ENCODE results near the gene MDFIC2.

MDFIC2 gene

DNA sequence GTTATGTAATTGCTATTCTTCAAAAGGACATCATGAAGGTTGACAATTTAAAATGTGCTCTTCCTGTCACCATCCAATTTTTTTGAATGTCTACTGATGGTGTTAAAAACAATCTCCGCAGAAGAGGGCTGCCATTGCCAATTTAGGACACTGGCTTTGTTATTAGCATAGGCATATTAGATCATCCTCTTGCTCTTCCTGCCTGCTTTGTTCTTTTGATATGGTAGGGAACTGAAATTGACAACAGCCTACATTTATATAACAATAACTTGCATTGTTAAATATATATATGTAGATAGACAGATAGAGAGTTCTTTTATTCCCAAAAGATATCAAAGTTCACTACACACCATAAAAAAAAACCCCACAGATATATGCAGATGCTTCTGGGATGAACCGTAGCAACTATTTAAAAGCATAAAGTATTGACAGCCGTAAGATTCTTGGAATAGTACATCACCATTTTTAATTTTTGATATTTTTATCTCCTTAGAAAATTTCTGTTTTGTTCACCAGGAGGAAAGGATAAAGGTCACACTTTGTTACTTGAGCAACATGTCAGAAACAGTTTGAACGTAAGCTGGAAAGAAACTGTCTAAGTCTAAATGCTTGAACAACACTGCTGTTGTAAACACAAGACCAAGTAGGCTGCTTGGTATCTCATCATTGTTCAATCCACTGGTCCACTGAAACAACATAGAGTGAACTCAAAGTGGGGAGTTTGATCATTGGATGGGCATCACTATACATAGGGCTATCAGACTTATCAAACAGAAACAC lies 66.5 kb downstream of the MDFIC2 start:
- no peak for DNase-seq (ENCODE audit: low read depth)
- H3K4me3 ChIP-seq (ENCODE audit: low read depth, low read length): no peak overlapping the region
- TF ChIP-seq, protein P1, sequence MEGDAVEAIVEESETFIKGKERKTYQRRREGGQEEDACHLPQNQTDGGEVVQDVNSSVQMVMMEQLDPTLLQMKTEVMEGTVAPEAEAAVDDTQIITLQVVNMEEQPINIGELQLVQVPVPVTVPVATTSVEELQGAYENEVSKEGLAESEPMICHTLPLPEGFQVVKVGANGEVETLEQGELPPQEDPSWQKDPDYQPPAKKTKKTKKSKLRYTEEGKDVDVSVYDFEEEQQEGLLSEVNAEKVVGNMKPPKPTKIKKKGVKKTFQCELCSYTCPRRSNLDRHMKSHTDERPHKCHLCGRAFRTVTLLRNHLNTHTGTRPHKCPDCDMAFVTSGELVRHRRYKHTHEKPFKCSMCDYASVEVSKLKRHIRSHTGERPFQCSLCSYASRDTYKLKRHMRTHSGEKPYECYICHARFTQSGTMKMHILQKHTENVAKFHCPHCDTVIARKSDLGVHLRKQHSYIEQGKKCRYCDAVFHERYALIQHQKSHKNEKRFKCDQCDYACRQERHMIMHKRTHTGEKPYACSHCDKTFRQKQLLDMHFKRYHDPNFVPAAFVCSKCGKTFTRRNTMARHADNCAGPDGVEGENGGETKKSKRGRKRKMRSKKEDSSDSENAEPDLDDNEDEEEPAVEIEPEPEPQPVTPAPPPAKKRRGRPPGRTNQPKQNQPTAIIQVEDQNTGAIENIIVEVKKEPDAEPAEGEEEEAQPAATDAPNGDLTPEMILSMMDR (IDR thresholded peaks at IDR 0.05; ENCODE audit: control insufficient read depth, extremely low read depth, insufficient read depth): no peak

DNA sequence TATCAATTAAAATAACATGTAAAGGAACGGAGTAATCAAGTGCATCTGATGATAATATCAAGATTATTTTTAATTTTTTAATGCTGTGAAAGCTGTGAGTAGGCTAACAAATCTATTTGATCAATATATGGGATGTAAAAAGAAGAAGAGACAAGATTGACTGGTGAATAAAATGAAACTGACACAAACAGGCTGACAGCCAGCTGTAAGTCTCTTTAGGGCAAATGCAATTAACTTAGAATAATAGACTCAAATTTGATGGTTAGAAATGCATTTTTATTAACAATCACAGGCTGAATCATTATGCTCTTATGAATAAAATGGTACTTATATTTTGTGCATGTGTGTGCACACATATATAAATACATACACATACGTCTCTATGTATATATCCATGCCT lies 68.0 kb downstream of the MDFIC2 start:
- no peak for DNase-seq (ENCODE audit: low read depth)
- TF ChIP-seq, protein P1 (IDR thresholded peaks at IDR 0.05; ENCODE audit: control insufficient read depth, extremely low read depth, insufficient read depth): no peak
- H3K4me3 ChIP-seq (ENCODE audit: low read depth, low read length): no peak overlapping the region

DNA sequence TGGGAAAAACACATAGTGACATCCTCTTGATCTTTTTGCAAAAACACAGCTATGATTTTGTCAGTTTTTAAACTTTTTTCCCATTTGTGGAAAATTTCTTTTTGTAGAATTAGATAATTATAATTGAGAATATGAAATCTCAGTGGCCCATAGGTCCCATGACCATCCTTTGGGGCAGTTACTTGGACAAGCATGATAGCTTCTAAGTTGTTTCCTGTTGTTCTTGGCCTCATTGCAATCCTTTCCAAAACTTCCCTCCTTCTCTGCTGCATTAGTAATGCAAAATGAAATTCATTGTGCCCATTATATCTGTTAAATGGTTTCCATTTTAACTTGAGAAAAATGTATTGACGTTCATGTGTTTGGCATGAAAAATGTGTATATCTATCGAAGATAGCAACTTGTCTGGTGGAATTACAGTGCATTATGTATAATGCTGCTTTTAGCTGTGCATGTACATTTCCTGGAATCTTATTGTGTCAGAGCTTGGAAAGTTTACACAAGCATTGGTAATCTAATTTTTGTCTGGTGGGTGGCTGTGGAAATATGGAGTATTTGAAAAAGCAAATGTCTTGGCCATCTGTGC lies 70.0 kb downstream of the MDFIC2 start:
- no peak overlapping the region for H3K4me3 ChIP-seq (ENCODE audit: low read depth, low read length)
- no peak for DNase-seq (ENCODE audit: low read depth)
- TF ChIP-seq, protein P1 (IDR thresholded peaks at IDR 0.05; ENCODE audit: control insufficient read depth, extremely low read depth, insufficient read depth): no peak

DNA sequence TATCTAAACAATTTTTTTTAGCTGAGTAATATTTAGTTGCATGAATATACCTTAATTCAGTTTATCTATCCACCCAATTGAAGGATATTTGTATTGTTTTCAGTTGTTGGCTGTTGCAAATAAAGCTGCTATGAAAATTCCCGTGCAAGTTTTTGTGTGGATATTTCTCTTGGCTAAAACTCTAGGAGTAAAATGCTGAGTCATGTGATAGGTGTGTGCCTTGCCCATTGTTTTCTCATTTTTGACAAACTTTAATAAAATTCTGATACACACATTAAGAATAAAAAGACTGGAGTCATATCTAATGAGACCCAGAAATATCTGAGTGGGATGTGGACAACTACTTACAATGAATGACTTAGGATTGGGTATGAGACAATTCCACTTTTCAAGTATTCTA lies 78.6 kb downstream of the MDFIC2 start:
- TF ChIP-seq, protein P1 (IDR thresholded peaks at IDR 0.05; ENCODE audit: control insufficient read depth, extremely low read depth, insufficient read depth): no peak
- DNase-seq (ENCODE audit: low read depth): no peak

DNA sequence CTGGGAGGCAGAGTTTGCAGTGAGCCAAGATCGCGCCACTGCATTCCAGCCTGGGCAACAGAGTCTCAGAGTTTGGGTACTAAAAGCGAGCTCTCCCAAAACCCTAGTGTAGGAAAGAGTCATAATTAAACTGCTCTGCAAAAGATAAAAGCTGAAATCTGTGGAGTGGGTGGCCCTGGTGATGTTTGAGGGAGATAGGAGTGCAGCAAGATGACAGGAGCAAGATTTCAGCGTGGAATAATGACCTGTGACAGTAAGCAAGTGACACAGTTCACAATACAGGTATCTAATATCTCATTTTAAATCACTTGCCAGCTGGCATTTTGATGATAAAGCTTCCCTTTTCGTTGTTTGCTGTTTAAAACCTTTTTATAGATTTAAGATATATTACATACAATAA lies 79.3 kb downstream of the MDFIC2 start:
- H3K4me3 ChIP-seq (ENCODE audit: low read depth, low read length): no peak overlapping the region
- DNase-seq (ENCODE audit: low read depth): no peak
- TF ChIP-seq, protein P1 (IDR thresholded peaks at IDR 0.05; ENCODE audit: control insufficient read depth, extremely low read depth, insufficient read depth): no peak

More for the DNA sequence above, 78.6 kb downstream of the MDFIC2 start:
- no peak overlapping the region for H3K4me3 ChIP-seq (ENCODE audit: low read depth, low read length)

DNA sequence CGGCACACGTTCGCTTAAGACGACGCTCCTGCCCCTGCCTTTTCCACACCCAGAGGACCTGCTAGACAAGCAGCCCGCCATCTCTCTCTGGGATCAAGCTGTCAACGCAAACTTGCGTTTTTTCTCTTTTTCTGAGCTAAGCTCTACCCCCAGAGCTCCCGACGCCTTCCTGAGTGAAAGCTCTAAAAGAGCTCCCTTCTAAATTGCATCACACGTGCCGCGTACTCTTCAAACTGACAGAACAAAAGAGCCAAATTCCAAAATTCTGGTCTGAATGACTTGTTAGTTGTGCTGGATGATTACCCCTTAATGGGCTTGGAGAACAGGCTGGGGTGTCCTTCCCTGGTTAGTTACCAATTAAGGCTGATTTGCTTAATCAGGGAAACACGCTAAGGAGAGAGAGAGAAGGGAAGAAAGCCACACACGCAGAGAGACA lies 81.2 kb downstream of the MDFIC2 start:
- TF ChIP-seq, protein P1 (IDR thresholded peaks at IDR 0.05; ENCODE audit: control insufficient read depth, extremely low read depth, insufficient read depth): no peak
- no peak for DNase-seq (ENCODE audit: low read depth)
- H3K4me3 ChIP-seq (ENCODE audit: low read depth, low read length): no peak overlapping the region

All from LNCaP clone FGC (cell line).